Measurements from ENCODE around the gene RBMS2.
"Not testable (repeated sequence)": the region's sequence is repeated elsewhere in the genome, so short reads cannot be mapped to it uniquely, and the experiment has no call there.

The RBMS2 gene

DNA sequence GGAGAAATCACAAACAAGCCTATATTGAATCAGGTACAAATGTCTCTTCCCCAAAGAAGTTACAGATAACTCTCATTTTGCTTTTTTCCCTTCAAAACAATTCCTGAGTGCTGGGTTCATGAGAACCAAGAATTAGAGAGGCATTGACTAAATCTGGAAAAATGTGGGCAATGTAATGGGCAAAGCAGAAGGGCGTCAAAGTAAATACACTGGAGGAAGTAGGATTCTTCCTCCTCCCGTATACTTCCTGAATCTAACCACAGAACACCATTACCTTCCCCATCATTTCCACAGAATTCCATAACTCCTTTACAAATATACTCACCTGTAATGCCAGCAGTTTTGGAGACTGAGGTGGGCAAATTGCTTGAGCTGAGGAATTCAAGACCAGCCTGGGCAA, 3.0 kb upstream of the RBMS2 start:
- DNase-seq, result no peak

DNA sequence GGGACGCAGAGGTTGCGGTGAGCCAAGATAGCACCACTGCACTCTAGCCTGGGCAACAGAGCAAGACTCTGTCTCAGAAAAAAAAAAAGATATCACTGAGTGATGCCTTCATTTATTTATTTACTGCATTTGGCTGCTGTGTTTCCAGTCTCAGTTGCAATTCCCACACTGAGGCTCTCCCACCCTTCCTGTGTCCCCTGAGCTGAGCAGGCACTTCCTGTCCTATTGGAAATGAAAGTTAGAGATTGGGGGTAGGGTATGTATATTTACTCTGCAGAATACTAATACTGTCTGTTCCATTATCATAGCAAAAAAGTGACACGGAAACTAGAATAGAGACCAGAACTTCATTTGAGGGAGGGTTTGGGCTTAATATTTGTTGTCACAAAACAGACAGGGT, 1.6 kb upstream of the RBMS2 start:
- no peak for DNase-seq

DNA sequence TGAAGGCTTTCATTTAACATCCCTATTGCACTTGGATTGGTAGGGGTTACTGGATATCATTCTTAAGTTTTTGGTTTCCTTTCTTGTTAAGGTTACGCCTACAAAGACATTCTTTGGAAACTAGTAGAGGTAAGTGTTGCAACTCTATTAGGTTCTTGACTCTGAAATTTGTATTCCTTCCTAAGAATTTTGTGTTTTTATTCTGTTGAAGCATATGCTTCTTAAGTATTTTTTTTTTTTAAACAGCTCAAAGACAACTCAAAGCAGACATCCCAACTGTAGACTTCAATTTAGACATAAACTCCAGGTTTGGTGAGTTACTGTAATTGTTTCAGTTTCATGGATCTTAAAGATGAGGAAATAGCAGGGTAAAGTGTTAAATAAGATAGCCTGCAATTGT, 1.1 kb upstream of the RBMS2 start:
- DNase-seq, result no peak

- DNase-seq, result no peak
Measured at GRCh38 chr12:56521209-56521589, 421 bp upstream of the RBMS2 start.

GRCh38 chr12:56522411-56523193, 982 bp downstream of the RBMS2 start:
- no peak for DNase-seq

- DNase-seq, result no peak
Measured at GRCh38 chr12:56528846-56529245, 7.2 kb downstream of the RBMS2 start.

DNA sequence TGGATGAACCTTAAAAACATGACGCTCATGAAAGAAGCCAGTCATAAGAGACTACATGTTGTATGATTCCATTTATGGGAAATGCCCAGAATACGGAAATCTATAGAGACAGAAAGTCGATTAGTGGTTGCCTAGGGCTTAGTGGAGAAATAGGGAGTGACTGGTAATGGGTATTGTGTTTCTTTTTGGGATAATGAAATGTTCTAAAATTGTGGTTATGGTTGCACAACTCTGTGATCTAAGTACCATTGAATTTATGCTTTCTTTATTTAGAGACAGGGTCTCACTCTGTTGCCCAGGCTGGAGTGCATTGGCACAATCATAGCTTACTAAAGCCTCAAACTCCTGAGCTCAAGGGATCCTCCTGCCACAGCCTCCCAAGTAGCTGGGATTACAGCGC, 8.0 kb downstream of the RBMS2 start:
- DNase-seq, result no peak

DNA sequence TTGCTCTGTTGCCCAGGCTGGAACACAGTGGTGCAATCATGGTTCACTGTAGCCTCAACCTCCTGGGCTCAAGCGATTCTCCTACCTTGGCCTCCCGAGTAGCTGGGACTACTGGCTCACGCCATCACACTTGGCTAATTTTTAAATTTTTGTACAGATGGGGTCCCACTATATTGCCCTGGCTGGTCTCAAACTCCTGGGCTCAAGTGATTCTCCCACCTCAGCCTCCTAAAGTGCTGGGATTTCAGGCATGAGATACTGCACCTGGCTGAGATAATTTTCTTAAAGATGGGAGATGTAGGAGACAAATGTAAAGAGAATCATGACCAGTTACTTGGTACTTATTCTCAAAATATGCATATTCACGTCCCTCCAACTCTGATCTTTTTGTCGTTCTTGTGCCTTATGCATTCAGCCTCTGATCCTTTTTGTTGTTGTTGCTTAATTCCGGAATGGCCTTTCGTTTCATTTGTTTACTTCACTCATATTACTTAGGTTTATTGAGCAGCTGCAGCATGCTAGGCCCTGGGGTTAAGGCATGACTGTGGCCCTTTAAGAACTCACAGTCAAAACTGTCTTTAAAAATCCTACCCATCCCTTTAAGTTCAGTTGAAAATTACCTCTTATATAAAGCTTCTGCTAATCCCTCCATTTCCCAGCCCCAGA, 8.9 kb downstream of the RBMS2 start:
- no peak for DNase-seq

DNA sequence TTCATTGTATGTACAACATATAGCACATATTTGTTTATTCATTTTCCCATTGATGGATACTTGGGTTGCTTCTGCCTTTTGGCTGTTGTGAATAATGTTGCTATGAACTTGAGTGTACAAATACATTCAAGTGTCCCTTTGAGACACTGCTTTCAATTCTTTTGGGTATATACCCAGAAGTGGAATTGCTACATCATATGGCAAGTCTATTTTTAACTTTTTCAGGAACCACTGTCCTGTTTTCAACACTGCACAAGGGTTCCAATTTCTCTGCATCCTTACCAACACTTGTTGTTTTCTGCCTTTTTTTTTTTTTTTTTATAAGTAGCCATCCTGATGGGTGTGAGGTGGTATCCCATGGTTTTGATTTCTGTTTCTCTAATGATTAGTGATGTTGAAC, 15.9 kb downstream of the RBMS2 start:
- DNase-seq, result no peak

GRCh38 chr12:56541631-56542030, 20.0 kb downstream of the RBMS2 start:
- DNase-seq, result no peak

DNA sequence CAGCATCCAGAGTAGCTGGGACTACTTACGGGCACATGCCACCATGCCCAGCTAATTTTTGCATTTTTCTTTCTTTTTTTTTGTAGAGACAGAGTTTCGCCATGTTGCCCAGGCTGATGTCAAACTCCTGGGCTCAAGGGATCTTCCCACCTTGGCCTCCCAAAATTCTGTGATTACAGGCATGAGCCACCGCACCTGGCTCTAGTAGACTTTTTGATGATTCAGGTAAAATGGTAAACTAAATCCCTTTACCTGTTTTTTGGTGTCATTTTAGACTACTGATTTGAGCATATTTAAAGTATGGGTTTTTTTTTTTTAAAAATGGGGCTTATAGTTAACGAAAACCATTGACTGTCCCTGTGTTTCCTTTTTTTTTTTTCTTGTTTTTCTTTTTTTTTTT, 20.5 kb downstream of the RBMS2 start:
- DNase-seq, result no peak

GRCh38 chr12:56545023-56545604, 23.5 kb downstream of the RBMS2 start:
- no peak for DNase-seq

GRCh38 chr12:56546680-56547079, 25.1 kb downstream of the RBMS2 start:
- DNase-seq, result no peak

GRCh38 chr12:56551070-56551469, 29.4 kb downstream of the RBMS2 start:
- no peak for DNase-seq

GRCh38 chr12:56565510-56566101, 44.0 kb downstream of the RBMS2 start:
- no peak for DNase-seq

DNA sequence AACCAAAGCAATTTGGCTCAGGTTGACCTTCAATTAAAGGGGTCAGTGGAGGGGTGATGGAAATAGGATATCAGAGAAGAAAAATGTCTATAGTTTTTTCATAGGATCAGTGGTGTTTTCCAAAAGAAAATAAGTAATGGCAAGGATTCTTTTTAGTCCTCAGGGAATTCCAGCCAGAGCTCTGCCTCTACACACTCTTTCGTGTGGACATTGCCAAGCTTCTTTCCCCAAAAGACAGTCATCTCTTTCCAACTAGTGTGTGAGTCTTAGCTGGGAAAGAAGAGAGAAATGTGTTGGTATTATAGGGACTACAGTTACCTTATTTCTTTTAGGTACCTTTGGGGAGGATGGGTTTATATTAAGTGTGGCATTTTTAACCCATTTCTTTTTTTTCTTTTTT, 46.5 kb downstream of the RBMS2 start:
- no peak for DNase-seq

DNA sequence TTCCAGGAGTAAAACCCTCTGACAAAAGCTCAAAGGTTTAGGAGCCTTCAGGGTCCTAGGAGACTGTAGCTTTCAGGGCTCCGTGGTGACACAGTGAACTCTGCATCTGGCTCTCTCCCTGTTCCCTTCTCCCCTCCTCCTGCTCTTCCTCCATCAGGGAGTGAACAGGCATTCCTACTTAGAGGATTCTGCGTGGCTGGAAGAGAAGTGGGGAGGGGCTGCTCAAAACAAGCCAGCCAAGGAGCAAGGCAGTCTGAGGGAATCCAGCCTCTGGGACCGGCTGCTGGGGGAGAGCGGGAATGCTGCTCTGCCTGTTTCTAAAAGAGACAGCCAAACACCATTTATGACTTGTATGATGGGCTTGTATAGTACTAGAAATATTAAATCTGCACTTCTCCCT, 49.5 kb downstream of the RBMS2 start:
- no peak for DNase-seq

DNA sequence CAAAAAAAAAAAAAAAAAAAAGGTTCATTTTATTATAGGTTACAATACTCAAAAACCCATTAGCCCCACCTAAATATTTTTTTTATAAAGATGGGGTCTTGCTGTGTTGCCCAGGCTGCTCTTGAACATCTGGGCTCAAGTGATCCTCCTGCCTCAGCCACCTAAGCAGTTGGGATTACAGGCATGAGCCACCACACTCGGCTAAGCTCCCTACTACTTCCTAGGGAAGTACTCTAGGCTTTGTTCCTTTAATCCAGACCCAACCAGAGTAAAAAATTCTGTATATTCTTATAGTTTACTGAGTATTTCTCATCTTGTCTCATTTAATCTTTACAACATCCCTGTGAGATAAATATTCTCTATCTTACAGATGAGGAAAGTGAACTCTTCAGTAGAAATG, 50.7 kb downstream of the RBMS2 start:
- no peak for DNase-seq

DNA sequence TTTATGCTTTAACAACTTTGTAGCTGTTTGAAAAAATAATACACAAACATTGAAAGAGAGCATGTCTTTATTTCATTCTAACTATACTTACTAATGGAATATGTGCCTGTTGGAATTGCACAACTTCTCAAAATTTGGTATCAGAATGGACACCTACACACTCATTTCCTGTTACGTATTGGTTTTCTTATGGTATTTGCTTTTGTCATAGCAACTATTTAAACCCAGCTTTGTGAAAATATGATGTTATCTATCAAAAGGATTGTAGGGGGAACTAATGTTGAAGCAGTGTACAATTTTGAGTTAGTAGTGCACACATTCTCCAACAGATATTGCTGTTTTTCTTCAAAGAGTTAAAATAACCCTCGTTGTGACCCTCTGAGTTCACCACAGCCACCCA, 52.6 kb downstream of the RBMS2 start:
- DNase-seq, result no peak

DNA sequence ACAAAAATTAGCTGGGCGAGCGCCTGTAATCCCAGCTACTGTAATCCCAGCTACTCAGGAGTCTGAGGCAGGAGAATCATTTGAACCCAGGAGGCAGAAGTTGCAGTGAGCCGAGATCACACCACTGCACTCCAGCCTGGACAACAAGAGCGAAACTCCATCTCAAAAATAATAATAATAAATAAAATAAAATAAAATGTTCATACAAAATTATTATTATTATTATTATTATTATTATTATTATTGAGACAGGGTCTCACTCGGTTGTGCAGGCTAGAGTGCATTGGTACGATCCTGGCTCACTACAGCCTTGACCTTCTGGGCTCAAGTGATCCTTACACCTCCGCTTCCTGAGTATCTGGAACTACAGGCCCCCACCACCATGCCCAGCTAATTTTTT, 55.6 kb downstream of the RBMS2 start:
- not testable (repeated sequence) for DNase-seq

- DNase-seq, result no peak
Measured at GRCh38 chr12:56578983-56579546, 57.4 kb downstream of the RBMS2 start.

DNA sequence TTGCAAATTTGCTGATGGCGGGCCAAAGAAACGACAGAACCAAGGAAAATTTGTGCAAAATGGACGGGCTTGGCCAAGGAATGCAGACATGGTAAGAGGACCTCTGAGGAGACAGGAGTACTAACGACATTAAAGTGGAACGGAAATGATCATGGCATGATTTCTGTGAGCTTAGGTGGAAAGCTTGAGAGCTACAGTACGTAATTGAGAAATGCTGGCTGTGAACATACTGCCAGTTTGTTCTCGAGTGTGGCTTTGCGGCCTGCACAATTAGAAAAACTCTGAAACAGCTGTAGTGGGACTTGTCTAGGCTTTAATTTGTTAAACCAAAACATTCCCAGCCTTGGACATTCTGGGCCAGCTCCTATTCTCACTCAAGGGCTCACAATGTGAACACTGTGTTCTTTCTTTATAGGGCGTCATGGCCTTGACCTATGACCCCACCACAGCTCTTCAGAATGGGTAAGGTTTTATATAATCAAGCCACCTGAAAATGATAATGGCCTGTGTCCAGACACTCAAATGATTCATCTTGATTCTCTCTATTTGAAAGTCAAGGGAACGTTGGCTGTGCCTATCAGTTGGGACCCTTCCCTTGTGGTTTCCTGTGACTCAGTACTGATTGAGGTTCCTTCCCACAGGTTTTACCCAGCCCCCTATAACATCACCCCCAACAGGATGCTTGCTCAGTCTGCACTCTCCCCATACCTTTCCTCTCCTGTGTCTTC, 60.0 kb downstream of the RBMS2 start:
- DNase-seq, result no peak

DNA sequence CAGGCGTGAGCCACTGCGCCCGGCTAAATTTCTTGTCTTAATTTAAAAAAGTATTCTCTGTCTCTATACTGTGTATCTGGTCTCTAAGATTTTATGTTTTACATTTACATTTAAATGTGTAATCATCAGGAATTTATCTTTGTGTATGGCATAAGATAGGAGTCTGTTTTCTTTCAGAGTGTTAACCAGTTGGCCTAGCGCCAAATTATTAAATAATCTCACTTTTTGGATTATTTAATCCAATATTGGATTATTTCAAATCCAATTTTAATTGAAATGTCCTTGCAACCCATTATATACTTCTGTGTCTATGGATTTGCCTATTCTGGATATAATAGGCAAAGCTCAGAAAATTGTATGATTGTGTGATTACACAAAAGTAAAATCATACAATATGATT, 63.5 kb downstream of the RBMS2 start:
- no peak for DNase-seq

Data from stimulated activated CD4-positive, alpha-beta T cell treated with anti-CD3 and anti-CD28 coated beads, Interleukin-12 subunit alpha, Interleukin-12 subunit beta, amount 100 ng/mL, for 4 hours (primary cell).